Measurements from ENCODE around the gene SULT1C2.

SULT1C2 gene

DNA sequence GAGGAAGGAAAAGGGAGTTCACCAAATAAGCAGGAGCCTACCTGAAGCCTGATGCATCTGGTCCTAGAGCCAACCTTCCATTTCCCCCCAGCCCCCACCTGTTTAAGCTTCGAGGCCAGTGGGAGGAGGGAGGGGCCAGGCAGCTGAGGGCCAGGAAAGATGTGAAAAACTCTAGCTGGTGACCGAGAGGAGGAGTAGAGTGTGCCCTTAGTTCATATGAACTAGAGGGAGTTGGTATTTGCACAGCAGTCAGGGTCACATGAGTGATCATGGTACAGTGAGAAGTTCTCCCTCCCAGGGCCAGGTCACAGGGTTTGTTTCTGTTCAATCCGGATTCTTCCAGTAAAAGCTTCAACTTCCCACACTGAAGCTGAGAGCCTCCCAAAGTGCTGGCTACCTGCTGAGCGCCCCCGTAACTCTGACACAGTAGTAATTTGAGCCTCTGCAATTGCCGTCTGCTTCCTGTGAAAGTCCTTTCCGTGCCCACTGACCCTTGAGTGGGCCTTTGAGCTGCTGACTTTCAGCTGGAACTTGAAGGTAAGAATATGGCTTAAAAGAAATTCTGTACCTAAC lies at the start of gene SULT1C2:
Gene SULT1C2, plus strand, starts transcription at position 362 of the 573 bp plus-strand sequence. CDS start 4,773 bp downstream, outside the sequence.
- no peak within 1 kb of the TSS for H3K9ac ChIP-seq (ENCODE audit: low read length)
- H3K4me3 ChIP-seq (ENCODE audit: low read depth in 1 of 2, low read length in 2 of 2), result no peak within 1 kb of the TSS
- no peaks in the 10 kb centered on the region for H3K27me3 ChIP-seq (ENCODE audit: control insufficient read depth in 1 of 2, insufficient read depth in 2 of 2, low read length in 2 of 2)
- H3K9me3 ChIP-seq (ENCODE audit: low read length), result no peaks in the 10 kb centered on the region
- no peak within 1 kb of the TSS for H3K27ac ChIP-seq (ENCODE audit: low read depth, low read length)
- H3K4me1 ChIP-seq (ENCODE audit: insufficient read depth, low read length), result no peaks in the 10 kb centered on the region
- no peaks in the 10 kb centered on the region for H3K36me3 ChIP-seq (ENCODE audit: insufficient read depth, low read length)

DNA sequence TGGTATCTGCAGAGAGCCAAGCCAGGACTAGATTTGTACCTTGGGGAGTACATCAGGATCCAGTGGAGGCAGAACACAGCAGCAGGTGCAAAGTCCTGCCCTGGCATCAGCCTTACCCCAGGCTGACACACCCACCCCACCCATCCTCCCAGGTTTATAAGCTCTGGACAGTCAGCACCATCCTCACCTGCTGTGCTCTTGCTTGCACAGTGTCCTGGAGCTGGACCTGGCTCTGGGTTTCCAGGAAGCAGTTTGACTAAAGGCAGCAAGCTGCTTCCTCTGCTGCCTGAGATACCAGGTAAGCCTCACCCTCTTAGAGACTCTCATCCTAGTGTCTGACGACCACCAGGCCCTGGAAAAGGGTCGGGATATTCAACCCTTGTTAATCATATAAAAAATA lies 48.9 kb upstream of the SULT1C2 start, which contains the start of gene SULT1C3:
Gene SULT1C3, plus strand, starts transcription at position 183 of the 400 bp plus-strand sequence. CDS start 7,227 bp downstream, outside the sequence.
- no peak within 1 kb of the TSS for H3K4me3 ChIP-seq (ENCODE audit: low read depth in 1 of 2, low read length in 2 of 2)
- no peaks in the 10 kb centered on the region for H3K27me3 ChIP-seq (ENCODE audit: control insufficient read depth in 1 of 2, insufficient read depth in 2 of 2, low read length in 2 of 2)
- no peak within 1 kb of the TSS for H3K27ac ChIP-seq (ENCODE audit: low read depth, low read length)
- H3K9ac ChIP-seq (ENCODE audit: low read length), result no peak within 1 kb of the TSS
- no peaks in the 10 kb centered on the region for H3K9me3 ChIP-seq (ENCODE audit: low read length)
- H3K4me1 ChIP-seq (ENCODE audit: insufficient read depth, low read length), result no peaks in the 10 kb centered on the region
- no peaks in the 10 kb centered on the region for H3K36me3 ChIP-seq (ENCODE audit: insufficient read depth, low read length)

DNA sequence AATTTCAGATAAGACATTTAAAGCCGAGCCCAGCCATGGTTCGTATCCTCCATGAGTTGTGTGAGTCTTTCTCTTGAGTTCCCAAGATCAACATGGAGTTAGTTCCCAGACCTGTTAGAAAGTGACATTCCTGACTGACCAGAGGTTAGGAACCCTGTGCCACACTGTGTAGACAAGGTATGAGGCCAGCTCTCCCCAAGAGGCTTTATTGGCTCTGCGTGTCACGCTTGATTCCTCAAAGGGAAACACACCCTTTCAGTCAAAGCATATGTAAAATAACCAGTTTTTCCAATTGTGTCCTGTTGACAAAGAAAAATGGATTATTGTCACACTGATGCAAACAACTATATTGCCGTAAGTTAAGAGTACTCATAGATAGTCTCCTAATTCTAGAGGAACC lies 47.7 kb upstream of the SULT1C2 start:
- no peaks in the 10 kb centered on the region for H3K4me1 ChIP-seq (ENCODE audit: insufficient read depth, low read length)
- no peaks in the 10 kb centered on the region for H3K9me3 ChIP-seq (ENCODE audit: low read length)
- no peak overlapping the region for H3K27ac ChIP-seq (ENCODE audit: low read depth, low read length)
- H3K36me3 ChIP-seq (ENCODE audit: insufficient read depth, low read length), result no peaks in the 10 kb centered on the region
- no peaks in the 10 kb centered on the region for H3K27me3 ChIP-seq (ENCODE audit: control insufficient read depth in 1 of 2, insufficient read depth in 2 of 2, low read length in 2 of 2)
- H3K4me3 ChIP-seq (ENCODE audit: low read depth in 1 of 2, low read length in 2 of 2), result no peak overlapping the region
- no peak overlapping the region for H3K9ac ChIP-seq (ENCODE audit: low read length)

DNA sequence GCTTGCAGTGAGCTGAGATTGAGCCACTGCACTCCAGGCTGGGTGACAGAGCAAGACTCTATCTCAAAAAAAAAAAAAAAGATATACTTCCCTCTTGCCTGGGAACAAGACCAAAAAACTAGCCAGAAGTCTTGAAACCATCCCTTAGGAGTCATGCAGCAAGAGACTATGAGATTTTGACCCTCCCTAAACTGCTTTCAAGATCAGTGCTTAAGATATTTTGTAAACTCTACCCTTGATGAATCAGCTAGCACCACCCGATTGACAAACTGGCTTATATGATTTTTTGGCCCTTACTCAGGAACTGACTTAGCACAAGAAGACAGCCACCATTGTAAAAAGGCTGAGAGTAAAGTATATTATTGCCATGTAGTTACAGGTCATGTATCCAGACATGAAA lies 45.1 kb upstream of the SULT1C2 start:
- Histone ChIP-seq H3K27me3 (ENCODE audit: control insufficient read depth in 1 of 2, insufficient read depth in 2 of 2, low read length in 2 of 2) (no peaks in the 10 kb centered on the region), H3K27ac (ENCODE audit: low read depth, low read length) (no peak overlapping the region), H3K9ac (ENCODE audit: low read length) (no peak overlapping the region), H3K9me3 (ENCODE audit: low read length) (no peaks in the 10 kb centered on the region), H3K36me3 (ENCODE audit: insufficient read depth, low read length) (no peaks in the 10 kb centered on the region), H3K4me3 (ENCODE audit: low read depth in 1 of 2, low read length in 2 of 2) (no peak overlapping the region), H3K4me1 (ENCODE audit: insufficient read depth, low read length) (no peaks in the 10 kb centered on the region)

DNA sequence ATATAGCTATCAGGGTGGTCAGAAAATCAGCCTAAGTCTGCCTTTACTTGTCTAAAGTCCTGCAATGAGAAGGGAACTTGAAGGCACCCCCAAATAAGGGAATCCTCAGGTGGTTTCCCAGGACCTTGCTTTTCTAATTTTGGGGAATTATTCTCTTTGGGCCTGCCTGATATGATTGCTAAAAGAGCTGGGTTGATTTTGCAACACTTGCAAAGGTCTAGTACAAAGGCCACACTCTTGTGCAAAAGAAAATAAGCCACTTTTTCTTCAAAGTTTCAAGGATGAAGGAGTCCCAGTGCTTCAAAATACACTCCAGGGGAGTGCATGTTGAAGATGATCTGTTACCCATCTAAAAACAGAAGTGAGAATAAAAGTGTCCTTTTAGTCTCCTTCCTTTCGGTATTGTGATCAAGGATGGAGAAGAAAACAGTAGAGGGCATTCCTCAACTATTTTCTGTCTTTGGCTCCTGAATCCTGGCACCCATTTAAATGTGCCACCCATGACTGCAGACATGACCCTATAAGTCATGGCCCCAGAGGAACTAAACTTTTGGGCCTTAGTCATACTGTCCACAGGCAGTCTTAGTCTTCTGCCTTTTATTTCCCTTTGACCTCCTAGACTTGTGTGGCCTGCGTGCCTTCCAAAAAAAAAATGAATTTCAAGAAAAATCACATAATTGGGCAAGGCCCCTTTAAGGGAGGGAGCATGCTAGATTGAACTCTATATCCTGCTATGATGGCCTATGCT lies 43.9 kb upstream of the SULT1C2 start:
- no peak overlapping the region for H3K27ac ChIP-seq (ENCODE audit: low read depth, low read length)
- H3K9ac ChIP-seq (ENCODE audit: low read length), result no peak overlapping the region

DNA sequence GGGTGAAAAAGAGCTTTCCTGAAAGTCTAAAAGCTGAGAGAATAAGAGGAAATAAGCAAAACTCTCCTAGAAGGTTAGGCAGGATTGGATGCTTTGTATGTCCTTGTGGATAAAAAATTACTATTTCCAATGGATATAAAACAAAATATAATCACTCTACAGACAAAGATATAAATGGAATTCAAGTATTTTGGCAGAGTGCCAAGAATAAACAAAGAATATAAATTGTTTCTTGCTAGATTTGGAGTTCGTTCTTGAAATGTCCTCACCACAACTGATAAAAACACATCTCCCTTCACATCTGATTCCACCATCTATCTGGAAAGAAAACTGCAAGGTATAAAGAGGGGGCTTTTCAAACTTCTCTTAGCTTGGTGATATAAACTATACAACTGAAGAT lies 35.6 kb upstream of the SULT1C2 start:
- no peaks in the 10 kb centered on the region for H3K27me3 ChIP-seq (ENCODE audit: control insufficient read depth in 1 of 2, insufficient read depth in 2 of 2, low read length in 2 of 2)

More for the DNA sequence above, 43.9 kb upstream of the SULT1C2 start:
- Histone ChIP-seq H3K27me3 (ENCODE audit: control insufficient read depth in 1 of 2, insufficient read depth in 2 of 2, low read length in 2 of 2) (no peaks in the 10 kb centered on the region), H3K4me3 (ENCODE audit: low read depth in 1 of 2, low read length in 2 of 2) (no peak overlapping the region), H3K4me1 (ENCODE audit: insufficient read depth, low read length) (no peaks in the 10 kb centered on the region), H3K36me3 (ENCODE audit: insufficient read depth, low read length) (no peaks in the 10 kb centered on the region), H3K9me3 (ENCODE audit: low read length) (no peaks in the 10 kb centered on the region)

DNA sequence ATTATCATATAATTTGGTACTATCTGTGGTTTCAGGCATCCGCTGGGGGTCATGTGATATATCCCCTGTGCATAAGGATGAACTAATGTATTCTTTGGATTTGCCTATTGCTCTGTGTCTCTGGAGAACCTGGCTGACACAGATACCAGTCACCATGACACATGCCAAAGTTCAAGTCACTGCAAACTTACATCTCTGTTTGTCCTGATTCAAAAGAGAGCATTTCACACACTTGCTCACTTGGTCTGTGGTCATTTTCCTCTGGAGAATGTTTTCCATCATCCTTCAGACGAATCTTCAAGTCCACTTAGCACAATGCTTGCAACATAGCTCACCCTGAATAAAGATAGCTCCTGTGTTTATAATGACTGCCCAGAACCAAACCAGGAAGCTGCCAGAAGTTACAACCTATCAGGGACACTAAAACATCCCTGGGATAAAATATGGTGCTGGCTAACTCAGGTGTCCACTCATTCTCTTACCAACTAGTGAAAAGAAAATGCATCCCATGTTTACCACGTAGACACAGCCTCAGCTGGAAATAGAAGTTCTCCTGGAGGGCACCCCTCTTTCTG lies 30.9 kb upstream of the SULT1C2 start:
- no peak overlapping the region for H3K27ac ChIP-seq (ENCODE audit: low read depth, low read length)
- H3K27me3 ChIP-seq (ENCODE audit: control insufficient read depth in 1 of 2, insufficient read depth in 2 of 2, low read length in 2 of 2), result no peaks in the 10 kb centered on the region
- no peaks in the 10 kb centered on the region for H3K4me1 ChIP-seq (ENCODE audit: insufficient read depth, low read length)
- no peaks in the 10 kb centered on the region for H3K36me3 ChIP-seq (ENCODE audit: insufficient read depth, low read length)
- no peak overlapping the region for H3K9ac ChIP-seq (ENCODE audit: low read length)
- H3K4me3 ChIP-seq (ENCODE audit: low read depth in 1 of 2, low read length in 2 of 2), result no peak overlapping the region
- H3K9me3 ChIP-seq (ENCODE audit: low read length), result no peaks in the 10 kb centered on the region

More for the DNA sequence above, 35.6 kb upstream of the SULT1C2 start:
- Histone ChIP-seq H3K36me3 (ENCODE audit: insufficient read depth, low read length) (no peaks in the 10 kb centered on the region), H3K9me3 (ENCODE audit: low read length) (no peaks in the 10 kb centered on the region), H3K27ac (ENCODE audit: low read depth, low read length) (no peak overlapping the region), H3K4me1 (ENCODE audit: insufficient read depth, low read length) (no peaks in the 10 kb centered on the region), H3K4me3 (ENCODE audit: low read depth in 1 of 2, low read length in 2 of 2) (no peak overlapping the region), H3K9ac (ENCODE audit: low read length) (no peak overlapping the region)

DNA sequence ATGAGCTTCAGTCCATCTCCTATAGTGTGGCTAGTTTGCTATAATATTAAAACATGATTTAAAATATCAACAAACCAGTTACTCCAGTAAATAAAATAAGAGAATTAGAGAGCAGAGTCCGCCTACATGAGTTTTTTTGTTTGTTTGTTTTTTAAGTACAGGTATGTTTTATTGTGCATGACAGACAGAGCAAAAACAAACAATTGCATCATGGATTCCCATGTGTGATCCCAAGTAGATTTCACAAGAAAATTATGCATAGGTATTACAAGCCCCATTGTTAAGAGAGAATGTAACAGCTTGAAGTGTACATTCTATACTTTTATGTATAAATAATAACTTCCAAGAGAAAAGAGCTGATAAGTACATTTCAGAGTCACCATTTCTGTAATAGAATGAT lies 27.9 kb upstream of the SULT1C2 start:
- H3K9ac ChIP-seq (ENCODE audit: low read length), result no peak overlapping the region
- no peaks in the 10 kb centered on the region for H3K36me3 ChIP-seq (ENCODE audit: insufficient read depth, low read length)
- H3K27me3 ChIP-seq (ENCODE audit: control insufficient read depth in 1 of 2, insufficient read depth in 2 of 2, low read length in 2 of 2), result no peaks in the 10 kb centered on the region
- no peak overlapping the region for H3K4me3 ChIP-seq (ENCODE audit: low read depth in 1 of 2, low read length in 2 of 2)
- H3K9me3 ChIP-seq (ENCODE audit: low read length), result no peaks in the 10 kb centered on the region
- H3K27ac ChIP-seq (ENCODE audit: low read depth, low read length), result no peak overlapping the region
- H3K4me1 ChIP-seq (ENCODE audit: insufficient read depth, low read length), result no peaks in the 10 kb centered on the region

DNA sequence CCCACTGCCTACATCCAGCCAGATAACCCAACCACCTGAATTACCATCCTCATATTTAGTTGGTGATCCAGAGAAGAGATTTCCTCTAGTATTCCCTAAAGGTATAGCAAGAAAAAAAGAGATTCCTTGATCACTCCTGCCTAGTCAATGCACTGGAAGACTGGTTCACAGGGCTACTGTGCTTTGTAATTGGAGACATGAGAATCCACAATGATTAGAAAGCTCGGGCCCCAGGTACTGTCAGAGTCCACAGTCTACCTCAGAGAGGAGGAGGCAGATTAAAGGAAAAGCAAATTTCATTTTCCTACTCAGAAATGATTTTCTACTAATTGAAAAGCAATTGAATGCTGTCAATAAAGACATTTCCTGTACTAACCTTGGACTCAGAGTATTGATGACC lies 26.7 kb upstream of the SULT1C2 start:
- Histone ChIP-seq H3K27ac (ENCODE audit: low read depth, low read length) (no peak overlapping the region), H3K27me3 (ENCODE audit: control insufficient read depth in 1 of 2, insufficient read depth in 2 of 2, low read length in 2 of 2) (no peaks in the 10 kb centered on the region), H3K4me3 (ENCODE audit: low read depth in 1 of 2, low read length in 2 of 2) (no peak overlapping the region), H3K9me3 (ENCODE audit: low read length) (no peaks in the 10 kb centered on the region), H3K4me1 (ENCODE audit: insufficient read depth, low read length) (peaks cover under 1% of the 10 kb centered on the region), H3K9ac (ENCODE audit: low read length) (no peak overlapping the region), H3K36me3 (ENCODE audit: insufficient read depth, low read length) (no peaks in the 10 kb centered on the region)

DNA sequence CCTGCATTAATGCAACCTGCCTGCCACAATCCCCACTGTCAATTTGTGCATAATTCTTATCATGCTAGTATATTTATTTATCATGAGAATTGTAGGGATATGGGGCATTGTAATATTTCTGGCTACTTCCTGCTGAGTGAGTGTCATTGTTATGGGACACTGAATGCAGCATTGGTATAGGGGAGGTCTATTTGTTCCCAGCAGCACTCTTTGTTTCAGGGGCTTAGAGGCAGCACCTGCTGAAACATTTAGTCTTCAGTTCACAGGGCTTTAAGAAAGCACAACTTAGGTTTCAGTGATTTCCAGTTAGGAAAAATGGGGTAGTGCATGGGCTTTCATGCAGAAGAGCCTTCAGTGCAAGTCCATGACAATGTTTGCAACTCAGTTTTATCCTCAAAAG lies 25.3 kb upstream of the SULT1C2 start:
- Histone ChIP-seq H3K27ac (ENCODE audit: low read depth, low read length) (no peak overlapping the region), H3K9ac (ENCODE audit: low read length) (no peak overlapping the region), H3K36me3 (ENCODE audit: insufficient read depth, low read length) (no peaks in the 10 kb centered on the region), H3K4me1 (ENCODE audit: insufficient read depth, low read length) (peaks cover 12% of the 10 kb centered on the region), H3K27me3 (ENCODE audit: control insufficient read depth in 1 of 2, insufficient read depth in 2 of 2, low read length in 2 of 2) (no peaks in the 10 kb centered on the region), H3K9me3 (ENCODE audit: low read length) (no peaks in the 10 kb centered on the region), H3K4me3 (ENCODE audit: low read depth in 1 of 2, low read length in 2 of 2) (no peak overlapping the region)

DNA sequence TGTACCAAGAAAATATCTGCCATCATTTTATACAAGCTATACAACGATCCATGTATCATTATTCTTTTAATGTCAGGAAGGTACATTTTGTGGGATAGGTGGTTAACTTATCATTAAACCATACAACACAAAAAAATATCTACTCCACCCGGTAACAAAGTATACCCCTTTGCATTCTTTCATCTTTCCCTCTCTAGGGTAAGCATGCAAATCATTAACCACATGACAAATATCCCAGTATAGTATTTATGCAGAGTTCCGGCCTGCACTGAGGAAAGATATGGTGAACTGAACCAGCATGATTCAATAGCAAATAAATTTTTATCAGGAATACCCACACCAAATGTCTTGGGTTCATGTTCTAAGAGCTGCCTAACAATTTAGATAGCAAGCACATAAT lies 22.5 kb upstream of the SULT1C2 start:
- Histone ChIP-seq H3K4me1 (ENCODE audit: insufficient read depth, low read length) (peaks cover 12% of the 10 kb centered on the region), H3K27me3 (ENCODE audit: control insufficient read depth in 1 of 2, insufficient read depth in 2 of 2, low read length in 2 of 2) (no peaks in the 10 kb centered on the region), H3K36me3 (ENCODE audit: insufficient read depth, low read length) (no peaks in the 10 kb centered on the region)

More for the DNA sequence above, 22.5 kb upstream of the SULT1C2 start:
- Histone ChIP-seq H3K9ac (ENCODE audit: low read length) (no peak overlapping the region), H3K27ac (ENCODE audit: low read depth, low read length) (no peak overlapping the region), H3K4me3 (ENCODE audit: low read depth in 1 of 2, low read length in 2 of 2) (no peak overlapping the region), H3K9me3 (ENCODE audit: low read length) (no peaks in the 10 kb centered on the region)

Measured in muscle layer of colon (tissue), 2 donors.